Body of pancreas (tissue), 4 donors: Measurements from ENCODE around the gene DYNLT2. TPM values are rescaled to one million over a fixed set of nuclear protein-coding genes. Genes with fewer than 3 reads are reported as not detected.

Experiments used
- ATAC-seq: fragments of 150-250 bp; one replicate; pipeline ENCODE4 v1.9.1; 2016
- DNase-seq, 4 donors: peaks; one replicate each; pipeline ENCODE4 v3.0.0-alpha.2; 2019
- H3K27ac ChIP-seq, 4 donors: fragments of 200-600 bp; sonication (generic); 1 replicate in 3 of 4; 2 replicates in 1 of 4; pipeline versions ENCODE4 v1.5.1 to v1.6.1; 2016 to 2019; ENCODE audit warnings: mild to moderate bottlenecking in 1 of 4, mixed read lengths in 1 of 4, moderate library complexity in 1 of 4
- H3K27me3 ChIP-seq, 2 donors: fragments of 200-600 bp; sonication (generic); one replicate each; pipeline ENCODE4 v1.6.0; 2016; ENCODE audit warnings: mild to moderate bottlenecking in 1 of 2
- H3K36me3 ChIP-seq, 2 donors: fragments of 200-600 bp; sonication (generic); replicated peaks in 1 of 2; 2 replicates each; pipeline ENCODE4 v1.5.1; 2016; ENCODE audit warnings: low read depth in 2 of 2; ENCODE audit not compliant: insufficient read depth in 1 of 2
- H3K4me1 ChIP-seq: fragments of 200-600 bp; sonication (generic); one replicate; pipeline ENCODE4 v1.6.0; 2016
- H3K4me3 ChIP-seq, 2 donors: fragments of 200-600 bp; sonication (generic); 1 replicate in 1 of 2; 2 replicates in 1 of 2; pipeline ENCODE4 v1.5.1; 2016 to 2019
- H3K9me3 ChIP-seq, 3 donors: fragments of 200-600 bp; sonication (generic); 1 replicate in 2 of 3; 2 replicates in 1 of 3; pipeline ENCODE4 v1.5.1; 2016
- POLR2A ChIP-seq, 3 donors: fragments of 450-650 bp; IDR thresholded peaks; one replicate each; pipeline ENCODE4 v1.6.1; 2016; ENCODE audit warnings: antibody characterized with exemption in 3 of 3, mild to moderate bottlenecking in 2 of 3
- WGBS, 2 donors: methylation state at CpG; one replicate each; pipeline ENCODE4 v1.1.5; 2017; 5-methylcytosine and 5-hydroxymethylcytosine counted together
- intact Hi-C: fragments of 100-400 bp; cut with DNase I; formaldehyde crosslinking; loops from one replicate; pipeline ENCODE4 v1.15.1; 2023
- total RNA-seq, 2 donors: library from RNA; depleted of rRNA; stranded (reverse); fragments of >200 nt; gene quantifications; one replicate each; pipeline ENCODE4 v1.1.0, GENCODE V29; 2016
- TF ChIP-seq, protein P1 (sequence below), 7 experiments: fragments of 450-650 bp in 4 of 7; fragments of 200-600 bp in 3 of 7; sonication (generic) in 3 of 7; IDR thresholded peaks; one replicate each; pipeline ENCODE4 v1.5.1; 2016 to 2019; ENCODE audit warnings: antibody characterized with exemption in 7 of 7

Gene DYNLT2
- total RNA-seq, 2 donors from 2014 or later: 1.3 to 3.6 TPM

DNA sequence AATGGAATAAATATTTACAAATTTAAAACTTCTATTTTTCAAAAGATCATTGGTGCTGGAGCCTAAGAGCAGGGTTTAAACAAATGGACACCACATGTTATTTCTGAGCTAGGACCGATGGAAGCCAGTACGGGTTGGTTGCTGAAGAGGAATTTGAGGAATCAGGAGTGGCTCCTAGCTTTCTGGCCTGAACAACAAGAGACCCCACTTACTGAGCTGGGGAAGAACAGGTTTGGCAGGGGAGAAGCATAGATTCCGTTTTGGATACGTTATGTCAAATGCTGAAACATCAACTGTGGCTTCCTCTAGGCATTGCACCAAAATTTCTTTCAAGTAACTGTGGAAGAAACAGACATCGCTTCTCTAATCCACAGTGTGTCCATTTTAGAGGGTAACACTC is 56.2 kb downstream of the DYNLT2 start:
- no peaks in the 10 kb centered on the region for H3K36me3 ChIP-seq
- no peaks in the 10 kb centered on the region for H3K9me3 ChIP-seq
- no peaks in the 10 kb centered on the region for H3K27me3 ChIP-seq
- no peaks in the 10 kb centered on the region for H3K4me1 ChIP-seq
- no peak for TF ChIP-seq POLR2A (IDR thresholded peaks at IDR 0.05)
- TF ChIP-seq, protein P1, sequence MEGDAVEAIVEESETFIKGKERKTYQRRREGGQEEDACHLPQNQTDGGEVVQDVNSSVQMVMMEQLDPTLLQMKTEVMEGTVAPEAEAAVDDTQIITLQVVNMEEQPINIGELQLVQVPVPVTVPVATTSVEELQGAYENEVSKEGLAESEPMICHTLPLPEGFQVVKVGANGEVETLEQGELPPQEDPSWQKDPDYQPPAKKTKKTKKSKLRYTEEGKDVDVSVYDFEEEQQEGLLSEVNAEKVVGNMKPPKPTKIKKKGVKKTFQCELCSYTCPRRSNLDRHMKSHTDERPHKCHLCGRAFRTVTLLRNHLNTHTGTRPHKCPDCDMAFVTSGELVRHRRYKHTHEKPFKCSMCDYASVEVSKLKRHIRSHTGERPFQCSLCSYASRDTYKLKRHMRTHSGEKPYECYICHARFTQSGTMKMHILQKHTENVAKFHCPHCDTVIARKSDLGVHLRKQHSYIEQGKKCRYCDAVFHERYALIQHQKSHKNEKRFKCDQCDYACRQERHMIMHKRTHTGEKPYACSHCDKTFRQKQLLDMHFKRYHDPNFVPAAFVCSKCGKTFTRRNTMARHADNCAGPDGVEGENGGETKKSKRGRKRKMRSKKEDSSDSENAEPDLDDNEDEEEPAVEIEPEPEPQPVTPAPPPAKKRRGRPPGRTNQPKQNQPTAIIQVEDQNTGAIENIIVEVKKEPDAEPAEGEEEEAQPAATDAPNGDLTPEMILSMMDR (IDR thresholded peaks at IDR 0.05): no peak
- no peak overlapping the region for H3K4me3 ChIP-seq
- intact Hi-C loops: no loop called here
- 91 to 96% methylated on average over 5 of the region's 5 CpGs for WGBS, 2 donors
- DNase-seq (no peak), ATAC-seq (no peak)
- H3K27ac ChIP-seq: no peak overlapping the region

DNA sequence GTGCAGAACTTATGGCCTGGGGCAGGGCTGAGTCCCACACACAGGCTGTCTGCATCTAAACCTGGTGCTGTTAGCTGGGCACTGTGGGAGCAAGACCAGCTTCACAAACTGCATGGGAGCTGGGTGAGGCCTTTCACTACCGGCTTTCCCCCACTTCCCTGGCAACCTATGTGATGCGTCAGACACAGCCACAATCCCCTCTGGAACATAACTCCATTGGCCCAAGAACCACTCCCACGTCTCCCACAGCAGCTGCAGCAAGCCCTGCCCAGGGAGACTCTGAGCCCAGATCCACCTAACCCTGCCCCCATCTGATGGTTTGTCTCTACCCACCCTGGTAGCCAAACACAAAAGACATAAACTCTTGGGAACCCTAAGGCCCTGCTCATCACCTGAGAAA is 58.9 kb downstream of the DYNLT2 start:
- ATAC-seq (no peak), DNase-seq (no peak)
- H3K27me3 ChIP-seq: no peaks in the 10 kb centered on the region
- TF ChIP-seq, protein P1 (IDR thresholded peaks at IDR 0.05): no peak
- no peak for TF ChIP-seq POLR2A (IDR thresholded peaks at IDR 0.05)
- intact Hi-C loops: no loop called here
- 91 to 92% methylated on average over 3 of the region's 3 CpGs for WGBS, 2 donors
- H3K27ac ChIP-seq: no peak overlapping the region
- H3K4me1 ChIP-seq: no peaks in the 10 kb centered on the region
- H3K36me3 ChIP-seq: no peaks in the 10 kb centered on the region
- H3K9me3 ChIP-seq: no peaks in the 10 kb centered on the region
- H3K4me3 ChIP-seq: no peak overlapping the region

DNA sequence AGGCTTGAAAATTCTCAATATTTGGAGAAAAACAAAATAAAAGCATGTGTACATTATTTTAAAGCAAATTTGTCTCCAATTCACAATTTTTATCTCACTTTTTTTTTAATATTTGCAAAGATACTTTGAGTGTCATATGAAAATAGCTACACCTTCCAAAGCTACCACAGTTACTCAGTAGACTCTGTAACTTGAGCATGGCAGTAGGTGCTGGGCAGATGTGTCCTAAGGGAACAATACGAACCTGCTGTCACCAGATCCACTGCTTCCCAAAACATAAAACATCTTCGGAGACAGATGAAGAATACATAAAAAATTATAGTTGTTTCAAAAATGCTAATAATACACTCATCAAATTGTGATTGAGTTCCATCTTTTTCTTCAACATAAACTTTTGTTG is 60.1 kb downstream of the DYNLT2 start:
- DNase-seq (no peak), ATAC-seq (no peak)
- WGBS, 2 donors: 91 to 100% methylated on average over 2 of the region's 2 CpGs
- Histone ChIP-seq H3K36me3 (no peaks in the 10 kb centered on the region), H3K4me3 (no peak overlapping the region), H3K27me3 (no peaks in the 10 kb centered on the region), H3K9me3 (no peaks in the 10 kb centered on the region), H3K4me1 (no peaks in the 10 kb centered on the region), H3K27ac (no peak overlapping the region)
- TF ChIP-seq POLR2A (IDR thresholded peaks at IDR 0.05): no peak
- TF ChIP-seq, protein P1 (IDR thresholded peaks at IDR 0.05): no peak
- intact Hi-C loops: no loop called here

Other genes with a start within 250 kb of the DYNLT2 start
- 10 to 100 TPM; 38.2 to 38.7 TPM for gene WDR27, start 49.5 kb downstream of the DYNLT2 start, total RNA-seq
- 10 to 100 TPM; 12.2 to 21.3 TPM for gene C6orf120, start 49.4 kb downstream of the DYNLT2 start, total RNA-seq
- 10 to 100 TPM; 27.8 to 33.0 TPM for gene PHF10, start 27.1 kb downstream of the DYNLT2 start, total RNA-seq
- 10 to 100 TPM in 1 of 2 donors, 1 to 10 TPM in 1; 8.6 to 12.2 TPM for gene ERMARD, start 50 bp upstream of the DYNLT2 start, total RNA-seq